Measurements from ENCODE around the gene IMMP2L.

IMMP2L gene

GRCh38 chr7:110891197-110891596 is 671.1 kb downstream of the IMMP2L start:
- H3K9me3 Mint-ChIP-seq, result peaks cover 2% of the 10 kb centered on the region
- no peak overlapping the region for H3K4me3 Mint-ChIP-seq
- H3K27me3 Mint-ChIP-seq, result no peaks in the 10 kb centered on the region
- peaks cover 8% of the 10 kb centered on the region for H3K36me3 Mint-ChIP-seq
- no peak for ATAC-seq (ENCODE audit: low read depth)
- DNase-seq (ENCODE audit: low spot score in 2 of 2), result no peak
- no peak overlapping the region for H3K27ac Mint-ChIP-seq
- H3K4me1 Mint-ChIP-seq, result no peaks in the 10 kb centered on the region

- Mint-ChIP-seq H3K27me3 (no peaks in the 10 kb centered on the region), H3K4me1 (no peaks in the 10 kb centered on the region), H3K9me3 (peaks cover 2% of the 10 kb centered on the region), H3K27ac (no peak overlapping the region), H3K36me3 (peaks cover 6% of the 10 kb centered on the region), H3K4me3 (no peak overlapping the region)
- DNase-seq (ENCODE audit: low spot score in 2 of 2), result no peak
- no peak for ATAC-seq (ENCODE audit: low read depth)
Measured at GRCh38 chr7:110890101-110890500, 672.2 kb downstream of the IMMP2L start.

GRCh38 chr7:110889335-110889734 is 673.0 kb downstream of the IMMP2L start:
- no peak for ATAC-seq (ENCODE audit: low read depth)
- no peaks in the 10 kb centered on the region for H3K9me3 Mint-ChIP-seq
- H3K27me3 Mint-ChIP-seq, result no peaks in the 10 kb centered on the region
- no peaks in the 10 kb centered on the region for H3K4me1 Mint-ChIP-seq
- DNase-seq (ENCODE audit: low spot score in 2 of 2), result no peak
- no peak overlapping the region for H3K4me3 Mint-ChIP-seq
- H3K36me3 Mint-ChIP-seq, result peaks cover 4% of the 10 kb centered on the region
- H3K27ac Mint-ChIP-seq, result no peak overlapping the region

GRCh38 chr7:110888641-110889040 is 673.7 kb downstream of the IMMP2L start:
- DNase-seq (ENCODE audit: low spot score in 2 of 2), result no peak
- Mint-ChIP-seq H3K9me3 (no peaks in the 10 kb centered on the region), H3K27ac (no peak overlapping the region), H3K36me3 (peaks cover 2% of the 10 kb centered on the region), H3K4me1 (no peaks in the 10 kb centered on the region), H3K27me3 (no peaks in the 10 kb centered on the region), H3K4me3 (no peak overlapping the region)
- no peak for ATAC-seq (ENCODE audit: low read depth)

- Mint-ChIP-seq H3K4me1 (peaks cover 5% of the 10 kb centered on the region), H3K4me3 (no peak overlapping the region), H3K27ac (no peak overlapping the region), H3K27me3 (no peaks in the 10 kb centered on the region), H3K9me3 (no peaks in the 10 kb centered on the region), H3K36me3 (no peaks in the 10 kb centered on the region)
- no peak for DNase-seq (ENCODE audit: low spot score in 2 of 2)
- no peak for ATAC-seq (ENCODE audit: low read depth)
Measured at GRCh38 chr7:110885474-110885873, 676.8 kb downstream of the IMMP2L start.

- ATAC-seq (ENCODE audit: low read depth) (no peak), DNase-seq (ENCODE audit: low spot score in 2 of 2) (no peak)
- H3K4me1 Mint-ChIP-seq, result peaks cover 5% of the 10 kb centered on the region
- H3K27me3 Mint-ChIP-seq, result no peaks in the 10 kb centered on the region
- H3K4me3 Mint-ChIP-seq, result no peak overlapping the region
- no peak overlapping the region for H3K27ac Mint-ChIP-seq
- no peaks in the 10 kb centered on the region for H3K9me3 Mint-ChIP-seq
- no peaks in the 10 kb centered on the region for H3K36me3 Mint-ChIP-seq
Measured at GRCh38 chr7:110881721-110882120, 680.6 kb downstream of the IMMP2L start.

GRCh38 chr7:110880971-110881370 is 681.3 kb downstream of the IMMP2L start:
- no peak overlapping the region for H3K27ac Mint-ChIP-seq

GRCh38 chr7:110877016-110877415 is 685.3 kb downstream of the IMMP2L start:
- DNase-seq (ENCODE audit: low spot score in 2 of 2), result no peak
- Mint-ChIP-seq H3K27ac (no peak overlapping the region), H3K4me3 (no peak overlapping the region), H3K4me1 (peaks cover 2% of the 10 kb centered on the region), H3K36me3 (no peaks in the 10 kb centered on the region), H3K9me3 (no peaks in the 10 kb centered on the region), H3K27me3 (no peaks in the 10 kb centered on the region)
- ATAC-seq (ENCODE audit: low read depth), result no peak

More at GRCh38 chr7:110880971-110881370, 681.3 kb downstream of the IMMP2L start:
- Mint-ChIP-seq H3K4me3 (no peak overlapping the region), H3K27me3 (no peaks in the 10 kb centered on the region), H3K9me3 (no peaks in the 10 kb centered on the region), H3K36me3 (no peaks in the 10 kb centered on the region), H3K4me1 (peaks cover 5% of the 10 kb centered on the region)
- DNase-seq (ENCODE audit: low spot score in 2 of 2) (no peak), ATAC-seq (ENCODE audit: low read depth) (no peak)

- Mint-ChIP-seq H3K27ac (no peak overlapping the region), H3K4me1 (no peaks in the 10 kb centered on the region), H3K9me3 (no peaks in the 10 kb centered on the region), H3K4me3 (no peak overlapping the region), H3K27me3 (no peaks in the 10 kb centered on the region), H3K36me3 (no peaks in the 10 kb centered on the region)
- no peak for ATAC-seq (ENCODE audit: low read depth)
- no peak for DNase-seq (ENCODE audit: low spot score in 2 of 2)
Measured at GRCh38 chr7:110875346-110875745, 686.9 kb downstream of the IMMP2L start.

- DNase-seq (ENCODE audit: low spot score in 2 of 2) (no peak), ATAC-seq (ENCODE audit: low read depth) (no peak)
- Mint-ChIP-seq H3K27me3 (no peaks in the 10 kb centered on the region), H3K27ac (no peak overlapping the region), H3K9me3 (no peaks in the 10 kb centered on the region), H3K4me1 (no peaks in the 10 kb centered on the region), H3K4me3 (no peak overlapping the region), H3K36me3 (peaks cover 9% of the 10 kb centered on the region)
Measured at GRCh38 chr7:110871856-110872255, 690.4 kb downstream of the IMMP2L start.

- H3K4me3 Mint-ChIP-seq, result no peak overlapping the region
- no peak for ATAC-seq (ENCODE audit: low read depth)
- H3K27ac Mint-ChIP-seq, result no peak overlapping the region
- no peaks in the 10 kb centered on the region for H3K27me3 Mint-ChIP-seq
- peaks cover 10% of the 10 kb centered on the region for H3K36me3 Mint-ChIP-seq
- no peak for DNase-seq (ENCODE audit: low spot score in 2 of 2)
- no peaks in the 10 kb centered on the region for H3K4me1 Mint-ChIP-seq
- H3K9me3 Mint-ChIP-seq, result no peaks in the 10 kb centered on the region
Measured at GRCh38 chr7:110870926-110871325, 691.4 kb downstream of the IMMP2L start.

- Mint-ChIP-seq H3K27ac (no peak overlapping the region), H3K9me3 (no peaks in the 10 kb centered on the region), H3K4me3 (no peak overlapping the region), H3K4me1 (no peaks in the 10 kb centered on the region), H3K27me3 (no peaks in the 10 kb centered on the region), H3K36me3 (peaks cover 11% of the 10 kb centered on the region)
- DNase-seq (ENCODE audit: low spot score in 2 of 2), result no peak
- no peak for ATAC-seq (ENCODE audit: low read depth)
Measured at GRCh38 chr7:110868458-110868857, 693.8 kb downstream of the IMMP2L start.

- Mint-ChIP-seq H3K27ac (no peak overlapping the region), H3K27me3 (no peaks in the 10 kb centered on the region), H3K4me1 (no peaks in the 10 kb centered on the region), H3K9me3 (no peaks in the 10 kb centered on the region), H3K36me3 (peaks cover 12% of the 10 kb centered on the region), H3K4me3 (no peak overlapping the region)
- DNase-seq (ENCODE audit: low spot score in 2 of 2) (no peak), ATAC-seq (ENCODE audit: low read depth) (no peak)
Measured at GRCh38 chr7:110867771-110868170, 694.5 kb downstream of the IMMP2L start.

GRCh38 chr7:110863258-110863657 is 699.0 kb downstream of the IMMP2L start:
- ATAC-seq (ENCODE audit: low read depth), result no peak
- Mint-ChIP-seq H3K27ac (no peak overlapping the region), H3K9me3 (no peaks in the 10 kb centered on the region), H3K4me1 (no peaks in the 10 kb centered on the region), H3K4me3 (no peak overlapping the region), H3K27me3 (no peaks in the 10 kb centered on the region), H3K36me3 (peaks cover 12% of the 10 kb centered on the region)
- no peak for DNase-seq (ENCODE audit: low spot score in 2 of 2)

- Mint-ChIP-seq H3K9me3 (no peaks in the 10 kb centered on the region), H3K36me3 (peaks cover 2% of the 10 kb centered on the region), H3K4me3 (no peak overlapping the region), H3K4me1 (no peaks in the 10 kb centered on the region), H3K27me3 (no peaks in the 10 kb centered on the region), H3K27ac (no peak overlapping the region)
- no peak for DNase-seq (ENCODE audit: low spot score in 2 of 2)
- ATAC-seq (ENCODE audit: low read depth), result no peak
Measured at GRCh38 chr7:110861163-110861562, 701.1 kb downstream of the IMMP2L start.
